Stimulated activated CD4-positive, alpha-beta T cell treated with anti-CD3 and anti-CD28 coated beads, Interleukin-1b, Interleukin-23, amount 100 ng/mL, for 48 hours (primary cell): ENCODE measurements around the gene ZFYVE26.
"Not testable (repeated sequence)": the region's sequence is repeated elsewhere in the genome, so short reads cannot be mapped to it uniquely, and the experiment has no call there.

ENCODE experiments used
- DNase-seq: peaks from one replicate; pipeline ENCODE4 v3.0.0-alpha.2; 2020

Gene ZFYVE26

GRCh38 chr14:67749341-67750084, 66.9 kb downstream of the ZFYVE26 start:
- no peak for DNase-seq

- DNase-seq = no peak
These were observed 68.1 kb downstream of the ZFYVE26 start for GRCh38 chr14:67748312-67748711.

- peak; percentile 47 for DNase-seq
These were observed 69.5 kb downstream of the ZFYVE26 start for GRCh38 chr14:67746927-67747326.

- no peak for DNase-seq
These were observed 72.3 kb downstream of the ZFYVE26 start for GRCh38 chr14:67744046-67744445.

- peak; percentile 4 for DNase-seq
These were observed 77.5 kb downstream of the ZFYVE26 start for GRCh38 chr14:67738740-67739504.

GRCh38 chr14:67736771-67737170, 79.6 kb downstream of the ZFYVE26 start:
- DNase-seq = no peak

GRCh38 chr14:67735336-67736147, 80.8 kb downstream of the ZFYVE26 start:
- DNase-seq = no peak

- no peak for DNase-seq
These were observed 81.7 kb downstream of the ZFYVE26 start for GRCh38 chr14:67734675-67735074.

- DNase-seq = no peak
These were observed 82.8 kb downstream of the ZFYVE26 start for GRCh38 chr14:67733616-67734015.

GRCh38 chr14:67729072-67729885, 87.1 kb downstream of the ZFYVE26 start:
- DNase-seq = no peak

- no peak for DNase-seq
These were observed 88.1 kb downstream of the ZFYVE26 start for GRCh38 chr14:67728258-67728657.

GRCh38 chr14:67727361-67727760, 89.0 kb downstream of the ZFYVE26 start:
- no peak for DNase-seq

GRCh38 chr14:67725171-67725570, 91.2 kb downstream of the ZFYVE26 start:
- no peak for DNase-seq

- DNase-seq = no peak
These were observed 94.1 kb downstream of the ZFYVE26 start for GRCh38 chr14:67722293-67722692.

- no peak for DNase-seq
These were observed 94.5 kb downstream of the ZFYVE26 start for GRCh38 chr14:67721875-67722274.

- DNase-seq = no peak
These were observed 96.5 kb downstream of the ZFYVE26 start for GRCh38 chr14:67719866-67720265.

GRCh38 chr14:67719385-67719784, 97.0 kb downstream of the ZFYVE26 start:
- DNase-seq = not testable (repeated sequence)

- DNase-seq = no peak
These were observed 98.1 kb downstream of the ZFYVE26 start for GRCh38 chr14:67718265-67718664.

GRCh38 chr14:67717048-67717447, 99.3 kb downstream of the ZFYVE26 start:
- no peak for DNase-seq

GRCh38 chr14:67710209-67710608, 106.2 kb downstream of the ZFYVE26 start:
- DNase-seq = no peak

- DNase-seq = not testable (repeated sequence)
These were observed 106.6 kb downstream of the ZFYVE26 start for GRCh38 chr14:67709796-67710195.

- not testable (repeated sequence) for DNase-seq
These were observed 107.0 kb downstream of the ZFYVE26 start for GRCh38 chr14:67709346-67709745.

GRCh38 chr14:67705211-67705610, 111.2 kb downstream of the ZFYVE26 start:
- no peak for DNase-seq
